Mucosa of rectum (tissue), 2 donors: ENCODE measurements around the gene USP6.
"Not testable (repeated sequence)": the region's sequence is repeated elsewhere in the genome, so short reads cannot be mapped to it uniquely, and the experiment has no call there.

Experiments used
- H3K27ac ChIP-seq, 2 donors: one replicate each; pipeline ENCODE4 v1.7.0; 2013; ENCODE audit warnings: inconsistent platforms in 2 of 2, low read depth in 2 of 2, low read length in 2 of 2
- H3K27me3 ChIP-seq, 2 donors: one replicate each; pipeline ENCODE4 v1.7.0; 2013; ENCODE audit warnings: low read length in 2 of 2; ENCODE audit not compliant: control insufficient read depth in 2 of 2, insufficient read depth in 2 of 2
- H3K36me3 ChIP-seq, 2 donors: one replicate each; pipeline ENCODE4 v1.7.0; 2013; ENCODE audit warnings: low read length in 2 of 2; ENCODE audit not compliant: control insufficient read depth in 2 of 2, insufficient read depth in 2 of 2
- H3K4me1 ChIP-seq, 2 donors: one replicate each; pipeline ENCODE4 v1.7.0; 2013; ENCODE audit warnings: low read length in 2 of 2, mild to moderate bottlenecking in 1 of 2; ENCODE audit not compliant: control insufficient read depth in 2 of 2, insufficient read depth in 2 of 2
- H3K4me3 ChIP-seq, 2 donors: one replicate each; pipeline ENCODE4 v1.7.0; 2013; ENCODE audit warnings: low read length in 2 of 2
- H3K9ac ChIP-seq, 2 donors: one replicate each; pipeline ENCODE4 v1.7.0; 2013; ENCODE audit warnings: low read length in 2 of 2, low read depth in 1 of 2, mild to moderate bottlenecking in 1 of 2
- H3K9me3 ChIP-seq, 2 donors: one replicate each; pipeline ENCODE4 v1.7.0; 2013; ENCODE audit warnings: low read length in 2 of 2; ENCODE audit not compliant: control insufficient read depth in 2 of 2
- donor health status: healthy.
- donor health status: Normal muscosa, but diverticular disease.

The USP6 gene

GRCh38 chr17:5115673-5116651 lies at the start of gene USP6:
Gene USP6, plus strand, starts transcription at chr17:5116032. Its CDS starts 14,336 bp downstream, at chr17:5130368.
- Histone ChIP-seq H3K4me3 (no peak within 1 kb of the TSS), H3K27ac (no peak within 1 kb of the TSS), H3K36me3 (no peaks in the 10 kb centered on the region), H3K9me3 (no peaks in the 10 kb centered on the region), H3K9ac (no peak within 1 kb of the TSS), H3K4me1 (peaks cover 0 to 3% of the 10 kb centered on the region in 2 donors), H3K27me3 (peaks cover 9 to 12% of the 10 kb centered on the region in 2 donors)

GRCh38 chr17:5068236-5068635 lies 47.6 kb upstream of the USP6 start:
- Histone ChIP-seq H3K9ac (no peak overlapping the region), H3K9me3 (no peaks in the 10 kb centered on the region), H3K36me3 (no peaks in the 10 kb centered on the region), H3K27ac (no peak overlapping the region), H3K27me3 (no peaks in the 10 kb centered on the region), H3K4me1 (no peaks in the 10 kb centered on the region), H3K4me3 (no peak overlapping the region)

GRCh38 chr17:5069724-5070123 lies 46.1 kb upstream of the USP6 start:
- Histone ChIP-seq H3K27ac (no peak overlapping the region), H3K9me3 (no peaks in the 10 kb centered on the region), H3K4me1 (no peaks in the 10 kb centered on the region), H3K27me3 (no peaks in the 10 kb centered on the region), H3K9ac (no peak overlapping the region), H3K4me3 (no peak overlapping the region), H3K36me3 (no peaks in the 10 kb centered on the region)

- H3K4me1 ChIP-seq = peaks cover 8 to 12% of the 10 kb centered on the region in 2 donors
- not testable (repeated sequence) for H3K36me3 ChIP-seq, H3K27me3 ChIP-seq, H3K9ac ChIP-seq, H3K27ac ChIP-seq, H3K4me3 ChIP-seq, H3K9me3 ChIP-seq
Observed at GRCh38 chr17:5075472-5075871, 40.4 kb upstream of the USP6 start.

GRCh38 chr17:5077275-5077674 lies 38.6 kb upstream of the USP6 start:
- not testable (repeated sequence) for H3K9ac ChIP-seq, H3K36me3 ChIP-seq, H3K27me3 ChIP-seq, H3K9me3 ChIP-seq
- H3K4me3 ChIP-seq = peak overlapping the region; percentile 91 to 97
- peak overlapping the region in 1 of 2 donors; percentile 90 for H3K27ac ChIP-seq
- H3K4me1 ChIP-seq = peaks cover 8 to 12% of the 10 kb centered on the region in 2 donors

- Histone ChIP-seq H3K4me1 (peaks cover 8 to 12% of the 10 kb centered on the region in 2 donors), H3K27ac (peak overlapping the region; percentile 88 to 90), H3K27me3 (no peaks in the 10 kb centered on the region), H3K9ac (peak overlapping the region; percentile 77 to 89), H3K36me3 (peaks cover 0 to 9% of the 10 kb centered on the region in 2 donors), H3K9me3 (peaks cover 1 to 2% of the 10 kb centered on the region in 2 donors), H3K4me3 (peak overlapping the region; percentile 91 to 97)
Observed at GRCh38 chr17:5077781-5078105, 38.1 kb upstream of the USP6 start.

- Histone ChIP-seq H3K36me3 (peaks cover 0 to 13% of the 10 kb centered on the region in 2 donors), H3K9ac (peak within 1 kb of the TSS; percentile 77 to 89), H3K27ac (peak within 1 kb of the TSS; percentile 88 to 90), H3K9me3 (peaks cover 2 to 3% of the 10 kb centered on the region in 2 donors), H3K4me1 (peaks cover 8 to 12% of the 10 kb centered on the region in 2 donors), H3K4me3 (peak within 1 kb of the TSS; percentile 91 to 97), H3K27me3 (no peaks in the 10 kb centered on the region)
Observed at GRCh38 chr17:5078106-5079028, 37.5 kb upstream of the USP6 start, which contains the start of gene ZFP3. Gene ZFP3, plus strand, starts transcription at chr17:5078467. Its CDS starts 13,038 bp downstream, at chr17:5091505.

- no peak overlapping the region for H3K4me3 ChIP-seq
- no peaks in the 10 kb centered on the region for H3K27me3 ChIP-seq
- no peak overlapping the region for H3K9ac ChIP-seq
- peaks cover under 1 to 22% of the 10 kb centered on the region in 2 donors for H3K36me3 ChIP-seq
- peaks cover 6 to 7% of the 10 kb centered on the region in 2 donors for H3K9me3 ChIP-seq
- no peak overlapping the region for H3K27ac ChIP-seq
- peaks cover 8 to 12% of the 10 kb centered on the region in 2 donors for H3K4me1 ChIP-seq
Observed at GRCh38 chr17:5080591-5080990, 35.2 kb upstream of the USP6 start.

GRCh38 chr17:5092218-5093010 lies 23.4 kb upstream of the USP6 start:
- Histone ChIP-seq H3K27ac (no peak overlapping the region), H3K36me3 (peaks cover 41 to 49% of the 10 kb centered on the region in 2 donors), H3K4me1 (peaks cover 0 to 3% of the 10 kb centered on the region in 2 donors), H3K9me3 (peaks cover 62 to 74% of the 10 kb centered on the region in 2 donors), H3K27me3 (no peaks in the 10 kb centered on the region), H3K9ac (no peak overlapping the region), H3K4me3 (no peak overlapping the region)
